RWPE2 (cell line): ENCODE measurements around the gene OR2V2.
A peak's percentile ranks its signal among the peaks of the same experiment; 100 is the strongest.
"Not testable (repeated sequence)": the region's sequence is repeated elsewhere in the genome, so short reads cannot be mapped to it uniquely, and the experiment has no call there.

Experiments used
- ATAC-seq: fragments of 200-7000 bp; cut with Tn5 transposase; 3 replicates; pipeline ENCODE4 v1.9.1; 2021; ENCODE audit warnings: low read depth
- DNase-seq: peaks from one replicate; pipeline ENCODE4 v3.0.0-alpha.2; 2020; ENCODE audit warnings: low spot score
- H3K27ac ChIP-seq: fragments of 450-650 bp; 2 replicates; pipeline ENCODE4 v1.5.1; 2017; ENCODE audit warnings: mild to moderate bottlenecking; ENCODE audit not compliant: poor library complexity, severe bottlenecking
- H3K27me3 ChIP-seq: fragments of 250-450 bp; sonication (Bioruptor Pico); 2 replicates; pipeline ENCODE4 v1.5.1; 2021; ENCODE audit warnings: mild to moderate bottlenecking, moderate library complexity; ENCODE audit not compliant: insufficient read depth, poor library complexity, severe bottlenecking
- H3K36me3 ChIP-seq: fragments of 250-450 bp; sonication (Bioruptor Pico); 2 replicates; pipeline ENCODE4 v1.5.1; 2020; ENCODE audit warnings: low read depth, mild to moderate bottlenecking, moderate library complexity
- H3K4me1 ChIP-seq: fragments of 250-450 bp; sonication (Bioruptor Pico); 2 replicates; pipeline ENCODE4 v1.5.1; 2021; ENCODE audit warnings: mild to moderate bottlenecking, moderate library complexity; ENCODE audit not compliant: insufficient read depth, poor library complexity, severe bottlenecking
- H3K4me3 ChIP-seq: fragments of 250-450 bp; sonication (Bioruptor Pico); 2 replicates; pipeline ENCODE4 v1.5.1; 2021; ENCODE audit warnings: mild to moderate bottlenecking, moderate library complexity; ENCODE audit not compliant: severe bottlenecking
- H3K9me3 ChIP-seq: fragments of 250-450 bp; sonication (Bioruptor Pico); 2 replicates; pipeline ENCODE4 v1.5.1; 2021; ENCODE audit warnings: mild to moderate bottlenecking, moderate library complexity; ENCODE audit not compliant: severe bottlenecking
- CTCF ChIP-seq: fragments of 450-650 bp; IDR thresholded peaks from one replicate; pipeline ENCODE4 v1.5.1; 2017; ENCODE audit warnings: mild to moderate bottlenecking, moderate library complexity; ENCODE audit not compliant: poor library complexity, severe bottlenecking

OR2V2 gene

GRCh38 chr5:181109489-181110013 lies 37.8 kb upstream of the OR2V2 start:
- H3K27ac ChIP-seq, result no peak overlapping the region
- ATAC-seq (no peak), DNase-seq (peak; percentile 52)
- no peaks in the 10 kb centered on the region for H3K36me3 ChIP-seq
- no peaks in the 10 kb centered on the region for H3K4me1 ChIP-seq
- H3K27me3 ChIP-seq, result no peaks in the 10 kb centered on the region
- no peaks in the 10 kb centered on the region for H3K9me3 ChIP-seq
- H3K4me3 ChIP-seq, result no peak overlapping the region
- TF ChIP-seq CTCF, result no peak

GRCh38 chr5:181111010-181111409 lies 36.4 kb upstream of the OR2V2 start:
- Histone ChIP-seq H3K4me1 (peaks cover 7% of the 10 kb centered on the region), H3K36me3 (no peaks in the 10 kb centered on the region), H3K9me3 (no peaks in the 10 kb centered on the region), H3K27me3 (no peaks in the 10 kb centered on the region), H3K4me3 (no peak overlapping the region), H3K27ac (no peak overlapping the region)
- no peak for ATAC-seq
- TF ChIP-seq CTCF, result no peak
- DNase-seq, result peak; percentile 37

- TF ChIP-seq CTCF, result no peak
- H3K27me3 ChIP-seq, result no peaks in the 10 kb centered on the region
- DNase-seq (no peak), ATAC-seq (no peak)
- no peaks in the 10 kb centered on the region for H3K36me3 ChIP-seq
- no peak overlapping the region for H3K27ac ChIP-seq
- H3K4me1 ChIP-seq, result peaks cover 7% of the 10 kb centered on the region
- no peaks in the 10 kb centered on the region for H3K9me3 ChIP-seq
- no peak overlapping the region for H3K4me3 ChIP-seq
Measured at GRCh38 chr5:181112476-181112875, 34.9 kb upstream of the OR2V2 start.

GRCh38 chr5:181113572-181113971 lies 33.8 kb upstream of the OR2V2 start:
- not testable (repeated sequence) for H3K4me1 ChIP-seq, H3K9me3 ChIP-seq, H3K27ac ChIP-seq, H3K4me3 ChIP-seq, ATAC-seq, H3K27me3 ChIP-seq, DNase-seq, H3K36me3 ChIP-seq

GRCh38 chr5:181114284-181114843 lies 33.0 kb upstream of the OR2V2 start:
- ATAC-seq (no peak), DNase-seq (no peak)
- Histone ChIP-seq H3K4me3 (no peak overlapping the region), H3K27ac (peak overlapping the region; percentile 49), H3K36me3 (no peaks in the 10 kb centered on the region), H3K27me3 (no peaks in the 10 kb centered on the region), H3K9me3 (no peaks in the 10 kb centered on the region), H3K4me1 (peaks cover 7% of the 10 kb centered on the region)
- no peak for TF ChIP-seq CTCF
